IMR-90 (cell line): ENCODE results near the gene HADHB. TPM values are rescaled to one million over a fixed set of nuclear protein-coding genes. Genes with fewer than 3 reads are reported as not detected.

Source experiments
- ATAC-seq: fragments of 200-7000 bp; cut with Tn5 transposase; 2 replicates; pipeline ENCODE4 v1.9.1; 2020; ENCODE audit warnings: low read depth, mild to moderate bottlenecking, moderate library complexity
- BruUV-seq: library from RNA; stranded (reverse); fragments of 400-500 nt; replicated peaks from 2 replicates; lab custom pipeline; 2021; lab: Mats Ljungman, UMichigan
- CTCF ChIA-PET: fragments of 300-600 bp; formaldehyde crosslinking; extraction: SDS; loops from one replicate; lab custom pipeline; 2021; ENCODE audit warnings: antibody characterized with exemption; lab: Yijun Ruan, JAX
- POLR2A ChIA-PET: fragments of 300-600 bp; sonication (Branson Sonifier 250); formaldehyde crosslinking; loops from one replicate; lab custom pipeline; 2022; ENCODE audit warnings: antibody characterized with exemption; ENCODE audit not compliant: unreplicated experiment; lab: Charles Lee
- DNase-seq: peaks from one replicate; pipeline ENCODE4 v3.0.0; 2013
- H2AFZ ChIP-seq: replicated peaks from 2 replicates; pipeline ENCODE3; 2013; ENCODE audit warnings: low read length, mild to moderate bottlenecking; ENCODE audit not compliant: poor library complexity
- H2AK5ac ChIP-seq: 2 replicates; pipeline ENCODE4 v1.6.1; 2013; ENCODE audit warnings: low read depth, low read length, inconsistent platforms
- H2AK9ac ChIP-seq: replicated peaks from 2 replicates; pipeline ENCODE3; 2013; ENCODE audit warnings: mild to moderate bottlenecking, low read depth, low read length, moderate library complexity; ENCODE audit not compliant: poor library complexity
- H2BK120ac ChIP-seq: 2 replicates; pipeline ENCODE4 v1.6.1; 2013; ENCODE audit warnings: low read depth, low read length, inconsistent platforms
- H2BK15ac ChIP-seq: 3 replicates; pipeline ENCODE4 v1.6.1; 2013; ENCODE audit warnings: low read depth, low read length, inconsistent platforms
- H2BK20ac ChIP-seq: 2 replicates; pipeline ENCODE4 v1.6.1; 2013; ENCODE audit warnings: low read depth, mild to moderate bottlenecking, inconsistent platforms, low read length, moderate library complexity
- H2BK5ac ChIP-seq: 2 replicates; pipeline ENCODE4 v1.6.1; 2013; ENCODE audit warnings: mild to moderate bottlenecking, low read depth, low read length, inconsistent platforms; ENCODE audit not compliant: poor library complexity, severe bottlenecking
- H3K14ac ChIP-seq: replicated peaks from 2 replicates; pipeline ENCODE4 v1.6.1; 2013; ENCODE audit warnings: low read depth, low read length, inconsistent platforms
- H3K18ac ChIP-seq: 2 replicates; pipeline ENCODE4 v1.6.1; 2013; ENCODE audit warnings: low read depth, low read length, control low read depth
- H3K23ac ChIP-seq: 2 replicates; pipeline ENCODE4 v1.6.1; 2013; ENCODE audit warnings: low read depth, low read length, inconsistent platforms
- H3K27ac ChIP-seq: 2 replicates; pipeline ENCODE4 v1.5.1; 2013; ENCODE audit warnings: mild to moderate bottlenecking, control low read depth, low read length; ENCODE audit not compliant: insufficient read depth
- H3K27me3 ChIP-seq: 2 replicates; pipeline ENCODE4 v1.6.1; 2013; ENCODE audit warnings: low read length; ENCODE audit not compliant: control insufficient read depth, insufficient read depth
- H3K36me3 ChIP-seq: 2 replicates; pipeline ENCODE4 v1.6.1; 2013; ENCODE audit warnings: low read length, mixed read lengths; ENCODE audit not compliant: control insufficient read depth, insufficient read depth
- H3K4ac ChIP-seq: 2 replicates; pipeline ENCODE4 v1.6.1; 2013; ENCODE audit warnings: low read depth, low read length, inconsistent platforms
- H3K4me1 ChIP-seq: 2 replicates; pipeline ENCODE4 v1.6.1; 2013; ENCODE audit warnings: low read length, mixed read lengths; ENCODE audit not compliant: control insufficient read depth, insufficient read depth
- H3K4me2 ChIP-seq: 2 replicates; pipeline ENCODE4 v1.6.1; 2013; ENCODE audit warnings: low read depth, mild to moderate bottlenecking, control low read depth, low read length, moderate library complexity
- H3K4me3 ChIP-seq: 2 replicates; pipeline ENCODE4 v1.5.1; 2013; ENCODE audit warnings: low read depth, mild to moderate bottlenecking, control low read depth, low read length, moderate library complexity; ENCODE audit not compliant: insufficient read depth
- H3K56ac ChIP-seq: 2 replicates; pipeline ENCODE4 v1.6.1; 2013; ENCODE audit warnings: low read length, inconsistent platforms; ENCODE audit not compliant: insufficient read depth; ENCODE audit errors: extremely low read depth
- H3K79me1 ChIP-seq, 2 experiments: 2 replicates each; pipeline ENCODE4 v1.6.1; 2013; ENCODE audit warnings: low read length in 2 of 2, inconsistent platforms in 1 of 2, low read depth in 1 of 2
- H3K9ac ChIP-seq: 2 replicates; pipeline ENCODE4 v1.6.1; 2013; ENCODE audit warnings: low read depth, low read length, control low read depth
- H3K9me1 ChIP-seq: 2 replicates; pipeline ENCODE4 v1.6.1; 2013; ENCODE audit warnings: low read length, inconsistent platforms; ENCODE audit not compliant: insufficient read depth
- H3K9me3 ChIP-seq: 2 replicates; pipeline ENCODE4 v1.6.1; 2013; ENCODE audit warnings: low read length; ENCODE audit not compliant: control insufficient read depth, insufficient read depth
- H4K20me1 ChIP-seq: 2 replicates; pipeline ENCODE4 v1.6.1; 2013; ENCODE audit warnings: low read length, inconsistent platforms; ENCODE audit not compliant: insufficient read depth
- H4K5ac ChIP-seq: 2 replicates; pipeline ENCODE4 v1.6.1; 2013; ENCODE audit warnings: mild to moderate bottlenecking, low read depth, low read length, control low read depth
- H4K8ac ChIP-seq, 2 experiments: 2 replicates each; pipeline ENCODE4 v1.6.1; 2013; ENCODE audit warnings: low read depth in 2 of 2, low read length in 2 of 2, control low read depth in 1 of 2, inconsistent platforms in 1 of 2
- H4K91ac ChIP-seq: 2 replicates; pipeline ENCODE4 v1.6.1; 2013; ENCODE audit warnings: low read depth, low read length, inconsistent platforms; ENCODE audit not compliant: insufficient read depth
- BHLHE40 ChIP-seq: fragments of 150-350 bp; IDR thresholded peaks from 2 replicates; pipeline ENCODE4 v1.6.1; 2016; ENCODE audit warnings: mild to moderate bottlenecking, low read depth, low read length
- CEBPB ChIP-seq: IDR thresholded peaks from 2 replicates; pipeline ENCODE4 v1.6.1; 2012; ENCODE audit warnings: low read depth, low read length, improper control_type of control experiment
- CHD1 ChIP-seq: IDR thresholded peaks from 2 replicates; pipeline ENCODE4 v1.6.1; 2012; ENCODE audit warnings: low read depth, low read length, improper control_type of control experiment
- CTCF ChIP-seq: conservative IDR thresholded peaks from 2 replicates; pipeline ENCODE4 v1.5.1; 2012; ENCODE audit warnings: mild to moderate bottlenecking, low read depth, low read length, improper control_type of control experiment
- FOS ChIP-seq: fragments of 150-350 bp; IDR thresholded peaks from 2 replicates; pipeline ENCODE4 v1.6.1; 2016; ENCODE audit warnings: low read depth, low read length
- MAFK ChIP-seq: IDR thresholded peaks from 2 replicates; pipeline ENCODE4 v1.6.1; 2012; ENCODE audit warnings: low read depth, low read length, improper control_type of control experiment
- MAZ ChIP-seq: IDR thresholded peaks from 2 replicates; pipeline ENCODE4 v1.6.1; 2012; ENCODE audit warnings: low read depth, mild to moderate bottlenecking, low read length, improper control_type of control experiment, moderate library complexity, borderline replicate concordance
- MXI1 ChIP-seq: IDR thresholded peaks from 2 replicates; pipeline ENCODE4 v1.6.1; 2012; ENCODE audit warnings: low read depth, mild to moderate bottlenecking, low read length, moderate library complexity, borderline replicate concordance
- NFE2L2 ChIP-seq: fragments of 150-350 bp; IDR thresholded peaks from 2 replicates; pipeline ENCODE4 v1.6.1; 2016; ENCODE audit warnings: low read depth, mild to moderate bottlenecking, low read length
- RAD21 ChIP-seq: IDR thresholded peaks from 2 replicates; pipeline ENCODE4 v1.6.1; 2012; ENCODE audit warnings: low read length, improper control_type of control experiment
- RCOR1 ChIP-seq: IDR thresholded peaks from 2 replicates; pipeline ENCODE4 v1.6.1; 2012; ENCODE audit warnings: mild to moderate bottlenecking, low read length, improper control_type of control experiment; ENCODE audit not compliant: insufficient replicate concordance
- RFX5 ChIP-seq: IDR thresholded peaks from 2 replicates; pipeline ENCODE4 v1.8.0; 2012; ENCODE audit warnings: low read depth, mild to moderate bottlenecking, low read length, moderate library complexity
- SMC3 ChIP-seq: fragments of 150-350 bp; IDR thresholded peaks from 2 replicates; pipeline ENCODE4 v1.6.1; 2016; ENCODE audit warnings: low read depth, mild to moderate bottlenecking, antibody characterized with exemption, low read length, moderate library complexity
- WGBS, 2 experiments: methylation state at CpG; one replicate each; pipeline versions ENCODE4 v1.1.5 to v1.1.7; 2013; ENCODE audit warnings: missing lambda C conversion rate in 2 of 2; ENCODE audit not compliant: insufficient read length in 1 of 2; ENCODE audit errors: extremely low coverage in 2 of 2; 5-methylcytosine and 5-hydroxymethylcytosine counted together
- dilution Hi-C: fragments of 300-500 bp; cut with HindIII; formaldehyde crosslinking; loops from one replicate; pipeline ENCODE4 v1.14.3; 2018; ENCODE audit warnings: low sequenced_read_pairs; ENCODE audit not compliant: unreplicated experiment
- in situ Hi-C: fragments of 300-500 bp; cut with MboI; formaldehyde crosslinking; loops from 3 replicates; pipeline ENCODE4 v1.14.3; 2019; ENCODE audit warnings: low sequenced_read_pairs, inconsistent platforms, mixed read lengths
- intact Hi-C: fragments of 100-400 bp; cut with micrococcal nuclease; formaldehyde crosslinking; loops from 2 replicates; pipeline ENCODE4 v1.10.0; 2022
- polyA plus RNA-seq, 3 experiments: library from polyadenylated mRNA; depleted of rRNA; stranded (reverse); fragments of >200 nt; gene quantifications; 2 replicates each; pipeline ENCODE4 v1.2.3, GENCODE V29; 2012; ENCODE audit warnings: low replicate concordance in 1 of 3
- total RNA-seq: library from RNA; depleted of rRNA; stranded (reverse); fragments of >200 nt; gene quantifications from 2 replicates; pipeline ENCODE4 v1.2.3, GENCODE V29; 2012
- TF ChIP-seq, protein P1 (sequence below): fragments of 150-350 bp; IDR thresholded peaks from 2 replicates; pipeline ENCODE4 v1.6.1; 2017; ENCODE audit warnings: mild to moderate bottlenecking, antibody characterized with exemption, low read length, low read depth

HADHB gene
- total and polyA plus RNA-seq, 2 of the 4 experiments (the other 2 are of a cell fraction), result 67.9 to 79.8 TPM

- in situ Hi-C loops, result no loop called here
- H2BK5ac ChIP-seq, result peak overlapping the region; percentile 75
- peak overlapping the region; percentile 92 for H3K4me2 ChIP-seq
- H3K27me3 ChIP-seq, result no peaks in the 10 kb centered on the region
- peak overlapping the region; percentile 99 for H2AFZ ChIP-seq
- POLR2A ChIA-PET, result no interaction called here
- dilution Hi-C loops, result no loop called here
- H3K9me1 ChIP-seq, result peaks cover 9% of the 10 kb centered on the region
- no TSS peak for BruUV-seq
- H4K5ac ChIP-seq, result peak overlapping the region; percentile 45
- H3K4me1 ChIP-seq, result peaks cover 6% of the 10 kb centered on the region
- H4K8ac ChIP-seq, result peak overlapping the region; percentile 23 to 76; a peak in 3 of 4 replicates
- peak overlapping the region; percentile 75 for H3K4ac ChIP-seq
- H3K18ac ChIP-seq, result no peak overlapping the region; the same call in 1 of the 2 replicates
- CTCF ChIA-PET, result no interaction called here
- H2AK9ac ChIP-seq, result peak overlapping the region; percentile 99
- peak overlapping the region; percentile 70 for H3K9ac ChIP-seq
- peak overlapping the region; percentile 61 for H3K14ac ChIP-seq
- peaks cover 32 to 68% of the 10 kb centered on the region in 2 experiments for H3K79me1 ChIP-seq
- no peak overlapping the region for H2BK120ac ChIP-seq
- H2BK15ac ChIP-seq, result no peak overlapping the region
- H3K27ac ChIP-seq, result peak overlapping the region; percentile 91
- 1% methylated on average over 10 of the region's 22 CpGs; no CpG with 5 or more reads in 1 of the 2 experiments for WGBS, 2 experiments
- H2BK20ac ChIP-seq, result no peak overlapping the region
- ATAC-seq (no peak), DNase-seq (peak; percentile 21)
- peak overlapping the region; percentile 85 for H3K23ac ChIP-seq
- peak overlapping the region; percentile 91 for H3K4me3 ChIP-seq
- intact Hi-C loops, result loop anchor here (1.0 to 10.0 kb wide), 6 partner anchors 56 to 331 kb away; partner anchors contain the start of genes ADGRF3 and SELENOI
- H3K56ac ChIP-seq, result peak overlapping the region; percentile 92
- H2AK5ac ChIP-seq, result peak overlapping the region; percentile 45; the same call in 1 of the 2 replicates
- no peaks in the 10 kb centered on the region; the same call in none of the 2 replicates for H3K36me3 ChIP-seq
- H4K20me1 ChIP-seq, result peaks cover 22% of the 10 kb centered on the region; the same call in 1 of the 2 replicates
- no peaks in the 10 kb centered on the region for H3K9me3 ChIP-seq
- H4K91ac ChIP-seq, result peak overlapping the region; percentile 61
- no peak for TF ChIP-seq FOS
- TF ChIP-seq RAD21, result no peak
- TF ChIP-seq CHD1, result no peak
- no peak for TF ChIP-seq RFX5
- TF ChIP-seq MAFK, result no peak
- no peak for TF ChIP-seq CEBPB
- TF ChIP-seq RCOR1, result no peak
- no peak for TF ChIP-seq CTCF
- TF ChIP-seq SMC3, result no peak
- TF ChIP-seq, protein P1, sequence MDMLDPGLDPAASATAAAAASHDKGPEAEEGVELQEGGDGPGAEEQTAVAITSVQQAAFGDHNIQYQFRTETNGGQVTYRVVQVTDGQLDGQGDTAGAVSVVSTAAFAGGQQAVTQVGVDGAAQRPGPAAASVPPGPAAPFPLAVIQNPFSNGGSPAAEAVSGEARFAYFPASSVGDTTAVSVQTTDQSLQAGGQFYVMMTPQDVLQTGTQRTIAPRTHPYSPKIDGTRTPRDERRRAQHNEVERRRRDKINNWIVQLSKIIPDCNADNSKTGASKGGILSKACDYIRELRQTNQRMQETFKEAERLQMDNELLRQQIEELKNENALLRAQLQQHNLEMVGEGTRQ, result no peak
- no peak for TF ChIP-seq BHLHE40
- no peak for TF ChIP-seq NFE2L2
- TF ChIP-seq MAZ, result no peak
- TF ChIP-seq MXI1, result no peak
These were observed 1.1 kb upstream of the HADHB start for GRCh38 chr2:26243470-26244308.
